ENCODE measurements around the gene ACTRT2.

The ACTRT2 gene

GRCh38 chr1:3013371-3014049 lies 7.8 kb upstream of the ACTRT2 start:
- TF ChIP-seq CTCF (IDR thresholded peaks at IDR 0.05; ENCODE audit: borderline replicate concordance, extremely low read depth, low read length, poor library complexity, severe bottlenecking) (no peak), EZH2 (IDR thresholded peaks at IDR 0.05; ENCODE audit: borderline replicate concordance, low read depth, low read length, severe bottlenecking) (no peak)
- DNase-seq = no peak
- Histone ChIP-seq H3K27me3 (ENCODE audit: insufficient read depth, low read length, poor library complexity) (no peaks in the 10 kb centered on the region), H4K20me1 (ENCODE audit: insufficient read depth, low read length) (no peaks in the 10 kb centered on the region), H3K27ac (ENCODE audit: low read length) (no peak overlapping the region), H2AFZ (ENCODE audit: low read depth, low read length) (no peak overlapping the region), H3K9ac (ENCODE audit: low read depth, low read length) (no peak overlapping the region), H3K4me2 (ENCODE audit: insufficient read depth, low read length) (no peak overlapping the region), H3K4me1 (ENCODE audit: insufficient read depth, low read length) (no peaks in the 10 kb centered on the region), H3K36me3 (ENCODE audit: insufficient read depth, low read length) (no peaks in the 10 kb centered on the region), H3K4me3 (ENCODE audit: low read depth in 1 of 2, low read length in 2 of 2) (no peak overlapping the region), H3K9me3 (ENCODE audit: insufficient read depth, low read length, severe bottlenecking) (peaks cover 9% of the 10 kb centered on the region), H3K79me2 (ENCODE audit: insufficient read depth, low read length) (no peaks in the 10 kb centered on the region)
- no peak for ATAC-seq (ENCODE audit: insufficient read depth, low read depth)

GRCh38 chr1:3014050-3014440 lies 7.2 kb upstream of the ACTRT2 start:
- no peak for ATAC-seq (ENCODE audit: insufficient read depth, low read depth)
- Histone ChIP-seq H3K9me3 (ENCODE audit: insufficient read depth, low read length, severe bottlenecking) (peaks cover 4% of the 10 kb centered on the region), H3K36me3 (ENCODE audit: insufficient read depth, low read length) (no peaks in the 10 kb centered on the region), H3K27me3 (ENCODE audit: insufficient read depth, low read length, poor library complexity) (no peaks in the 10 kb centered on the region), H3K4me2 (ENCODE audit: insufficient read depth, low read length) (no peak overlapping the region), H3K9ac (ENCODE audit: low read depth, low read length) (no peak overlapping the region), H3K27ac (ENCODE audit: low read length) (no peak overlapping the region), H3K79me2 (ENCODE audit: insufficient read depth, low read length) (no peaks in the 10 kb centered on the region), H2AFZ (ENCODE audit: low read depth, low read length) (no peak overlapping the region), H3K4me3 (ENCODE audit: low read depth in 1 of 2, low read length in 2 of 2) (no peak overlapping the region), H3K4me1 (ENCODE audit: insufficient read depth, low read length) (no peaks in the 10 kb centered on the region), H4K20me1 (ENCODE audit: insufficient read depth, low read length) (no peaks in the 10 kb centered on the region)
- no peak for DNase-seq
- TF ChIP-seq EZH2 (IDR thresholded peaks at IDR 0.05; ENCODE audit: borderline replicate concordance, low read depth, low read length, severe bottlenecking) (no peak), CTCF (IDR thresholded peaks at IDR 0.05; ENCODE audit: borderline replicate concordance, extremely low read depth, low read length, poor library complexity, severe bottlenecking) (no peak)

GRCh38 chr1:3014443-3015268 lies 6.6 kb upstream of the ACTRT2 start:
- DNase-seq = no peak
- TF ChIP-seq CTCF (IDR thresholded peaks at IDR 0.05; ENCODE audit: borderline replicate concordance, extremely low read depth, low read length, poor library complexity, severe bottlenecking) (no peak), EZH2 (IDR thresholded peaks at IDR 0.05; ENCODE audit: borderline replicate concordance, low read depth, low read length, severe bottlenecking) (no peak)
- no peak overlapping the region for H3K9ac ChIP-seq (ENCODE audit: low read depth, low read length)
- no peak overlapping the region for H3K4me2 ChIP-seq (ENCODE audit: insufficient read depth, low read length)
- H2AFZ ChIP-seq (ENCODE audit: low read depth, low read length) = no peak overlapping the region
- no peaks in the 10 kb centered on the region for H3K27me3 ChIP-seq (ENCODE audit: insufficient read depth, low read length, poor library complexity)
- H4K20me1 ChIP-seq (ENCODE audit: insufficient read depth, low read length) = no peaks in the 10 kb centered on the region
- no peak for ATAC-seq (ENCODE audit: insufficient read depth, low read depth)
- H3K27ac ChIP-seq (ENCODE audit: low read length) = no peak overlapping the region
- no peaks in the 10 kb centered on the region for H3K4me1 ChIP-seq (ENCODE audit: insufficient read depth, low read length)
- H3K4me3 ChIP-seq (ENCODE audit: low read depth in 1 of 2, low read length in 2 of 2) = no peak overlapping the region
- no peaks in the 10 kb centered on the region for H3K79me2 ChIP-seq (ENCODE audit: insufficient read depth, low read length)
- H3K36me3 ChIP-seq (ENCODE audit: insufficient read depth, low read length) = no peaks in the 10 kb centered on the region
- peaks cover under 1% of the 10 kb centered on the region for H3K9me3 ChIP-seq (ENCODE audit: insufficient read depth, low read length, severe bottlenecking)
